Activated gamma-delta T cell treated with Interleukin-2 at 50 U/mL for 16 hours (primary cell): ENCODE results near the gene GPR137.
"Not testable (repeated sequence)": the region's sequence is repeated elsewhere in the genome, so short reads cannot be mapped to it uniquely, and the experiment has no call there.

Source experiments
- DNase-seq: peaks from one replicate; pipeline ENCODE4 v3.0.0-alpha.2; 2020

GPR137 gene

GRCh38 chr11:64284962-64285884 is at the start of gene GPR137:
TSS of gene GPR137 (plus strand) at chr11:64285848. CDS start at chr11:64286525, 677 bp downstream.
- DNase-seq = peak; percentile 91

DNA sequence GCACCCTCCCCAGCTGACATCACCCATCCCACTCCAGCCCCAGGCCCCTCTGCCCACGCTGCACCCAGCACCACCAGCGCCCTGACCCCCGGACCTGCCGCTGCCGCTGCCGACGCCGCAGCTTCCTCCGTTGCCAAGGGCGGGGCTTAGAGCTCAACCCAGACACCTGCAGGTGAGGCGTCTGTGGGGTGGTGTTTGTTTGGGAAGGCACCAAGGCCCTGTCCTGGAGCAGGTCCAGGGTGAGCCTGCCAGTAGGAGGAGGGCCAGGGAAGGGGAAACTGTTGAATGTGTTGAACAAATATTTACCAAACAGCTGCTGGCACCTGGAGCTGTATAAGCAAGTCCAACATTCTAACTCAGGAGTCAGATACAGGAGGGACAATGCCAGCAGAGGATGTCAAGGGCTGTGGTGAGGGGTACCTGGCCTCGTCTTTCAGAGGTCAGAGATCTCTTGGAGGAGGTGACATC is 48.1 kb upstream of the GPR137 start:
- DNase-seq = no peak

DNA sequence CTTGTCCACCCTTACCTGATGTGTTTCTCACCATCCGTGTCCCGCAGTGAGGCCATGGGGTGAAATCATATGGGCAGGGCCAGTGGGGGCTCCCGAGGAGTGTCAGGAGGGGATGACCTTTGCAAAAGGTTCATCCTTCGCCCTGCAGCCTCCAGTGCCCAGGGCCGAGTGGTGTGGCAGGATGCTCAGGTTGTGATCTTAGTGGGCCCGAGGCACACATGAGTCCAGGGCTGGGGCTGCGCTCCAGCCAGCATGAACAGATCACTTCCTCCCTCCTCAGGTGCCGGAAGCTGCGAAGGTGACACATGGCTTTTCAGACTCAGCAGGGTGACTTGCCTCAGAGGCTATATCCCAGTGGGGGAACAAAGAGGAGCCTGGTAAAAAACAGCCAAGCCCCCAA is 47.6 kb upstream of the GPR137 start:
- no peak for DNase-seq

DNA sequence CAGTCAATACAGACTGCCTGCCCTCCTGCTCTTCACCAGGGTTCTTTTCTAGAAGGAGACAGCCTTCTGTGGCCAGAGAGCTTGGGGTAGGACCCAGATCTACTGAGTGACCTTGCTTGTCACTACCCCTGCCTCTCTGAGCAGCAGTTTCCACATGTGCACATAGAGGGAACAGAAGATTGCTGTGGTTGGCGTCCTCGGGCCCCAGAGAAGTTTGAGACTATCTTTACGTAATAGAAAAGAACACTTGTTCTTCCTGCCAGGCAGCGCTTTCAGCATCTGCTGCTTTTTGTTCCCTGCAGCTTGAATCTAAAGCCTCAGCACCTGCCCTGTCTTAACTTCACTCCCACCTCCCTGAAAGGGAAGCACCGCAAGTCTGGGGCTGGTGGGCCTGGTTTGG is 46.6 kb upstream of the GPR137 start:
- DNase-seq = no peak

GRCh38 chr11:64239662-64240434 is 45.8 kb upstream of the GPR137 start:
- no peak for DNase-seq

DNA sequence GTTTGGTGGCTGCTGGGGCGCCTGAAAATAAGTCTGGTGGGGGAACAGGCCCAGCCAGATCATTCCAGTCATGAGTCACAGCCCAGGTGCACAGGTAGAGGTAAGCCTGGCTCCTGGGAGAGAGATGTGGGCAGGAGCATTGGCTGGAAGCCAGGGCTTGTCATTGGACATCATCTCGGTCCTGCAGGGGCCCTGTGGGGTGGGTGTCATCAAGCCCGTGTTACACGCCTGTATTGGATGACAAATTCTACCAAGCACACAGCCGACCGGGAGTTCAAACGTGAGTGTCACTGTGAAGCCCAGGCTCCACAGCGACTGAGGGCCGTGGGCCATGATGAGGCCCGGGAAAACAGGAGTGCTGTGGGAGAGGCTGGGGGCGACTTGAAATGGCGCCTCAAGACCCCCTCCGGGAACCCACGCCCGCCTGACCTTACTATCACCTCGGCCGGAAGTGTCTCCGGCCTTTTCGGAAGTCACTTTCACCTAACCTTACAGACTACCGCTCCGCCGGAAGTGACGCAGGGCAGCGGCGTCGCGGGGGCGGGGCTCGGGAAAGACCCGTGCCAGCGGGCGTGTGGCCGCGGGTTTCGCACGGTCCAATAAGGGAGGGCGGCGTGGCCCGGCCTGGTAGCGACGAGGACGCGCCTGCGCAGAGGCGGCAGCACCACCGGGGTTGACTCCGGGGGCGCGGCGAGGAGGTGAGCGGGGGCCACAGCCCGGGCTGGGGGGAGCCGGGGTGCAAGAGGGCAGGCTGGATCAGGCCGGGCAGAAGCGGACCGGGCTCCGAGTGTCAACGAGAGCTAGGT is 45.0 kb upstream of the GPR137 start, which contains the start of gene FKBP2:
TSS of gene FKBP2 (plus strand) at position 661 of the 806 bp plus-strand sequence. CDS start 1,293 bp downstream, outside the sequence.
- peak; percentile 96 for DNase-seq

GRCh38 chr11:64241241-64241490 is 44.5 kb upstream of the GPR137 start:
- DNase-seq = peak; percentile 100

DNA sequence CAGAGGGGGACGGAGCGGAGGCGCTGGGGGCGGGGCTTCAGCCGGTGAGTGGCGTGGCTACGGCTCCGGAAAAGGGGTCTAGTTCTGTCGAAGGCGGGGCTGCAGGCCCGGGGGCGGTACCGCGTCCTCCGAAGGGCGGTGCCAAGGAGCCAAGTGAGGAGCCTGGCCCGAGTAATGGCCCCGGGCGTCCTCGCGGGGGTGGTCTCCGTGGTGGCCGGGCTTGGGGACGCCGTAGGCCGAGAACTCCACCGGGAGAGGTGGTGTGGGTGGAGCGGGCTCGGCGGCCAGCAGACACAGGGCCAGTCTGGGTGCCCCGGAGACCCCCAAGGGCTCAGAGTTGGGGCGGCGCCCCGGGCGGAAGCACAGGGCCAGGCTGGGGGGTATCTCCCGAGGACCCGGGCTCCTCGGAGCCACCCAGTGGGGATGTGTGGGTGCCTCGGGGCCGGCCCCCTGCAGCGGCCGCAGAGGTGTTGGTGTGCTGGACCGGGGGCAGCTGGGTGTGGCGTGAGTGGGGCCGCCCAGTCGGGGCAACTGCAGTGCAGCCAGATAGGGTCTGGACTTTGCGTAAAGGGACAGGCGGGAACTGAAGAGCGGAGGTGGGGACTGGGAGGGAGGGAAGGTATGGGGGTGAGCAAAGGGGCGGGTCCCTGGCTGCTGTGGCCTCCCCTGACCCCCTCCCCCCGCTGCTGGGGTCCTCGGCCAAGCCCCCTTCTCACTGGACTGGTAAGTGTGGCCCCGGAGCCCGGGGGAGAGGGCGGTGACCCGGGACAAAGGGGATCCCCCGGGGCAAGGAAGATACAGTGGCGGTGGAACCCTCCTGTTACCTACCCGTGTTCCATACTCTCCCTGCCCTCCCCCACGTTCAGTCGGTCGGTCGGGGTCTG is 43.9 kb upstream of the GPR137 start:
- DNase-seq = no peak

- DNase-seq = no peak
These were observed 42.3 kb upstream of the GPR137 start for GRCh38 chr11:64243236-64243854.

GRCh38 chr11:64244107-64244506 is 41.5 kb upstream of the GPR137 start:
- no peak for DNase-seq

DNA sequence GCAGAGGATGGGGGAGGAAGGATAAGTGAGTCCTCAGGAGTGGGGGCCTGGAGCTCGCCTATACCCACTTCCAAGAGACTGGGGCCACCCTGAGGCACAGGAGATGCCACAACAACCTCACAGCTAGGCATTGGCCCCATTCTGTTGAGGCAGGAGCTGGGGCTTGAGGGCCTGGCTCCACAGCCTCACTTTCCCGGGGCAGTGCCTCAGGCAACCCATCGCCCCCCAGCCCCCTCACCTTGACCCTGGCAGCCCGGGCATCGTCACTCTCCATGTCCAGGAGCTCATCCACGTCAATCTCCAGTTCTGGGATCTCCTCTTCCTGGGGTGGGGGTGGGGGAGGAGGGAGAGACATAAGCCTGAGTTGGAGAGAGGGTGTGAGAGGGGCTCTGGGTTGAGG is 40.7 kb upstream of the GPR137 start:
- DNase-seq = no peak

- peak; percentile 73 for DNase-seq
These were observed 40.2 kb upstream of the GPR137 start for GRCh38 chr11:64245401-64245796.

GRCh38 chr11:64245797-64246620 is 39.6 kb upstream of the GPR137 start:
- DNase-seq = peak; percentile 70

DNA sequence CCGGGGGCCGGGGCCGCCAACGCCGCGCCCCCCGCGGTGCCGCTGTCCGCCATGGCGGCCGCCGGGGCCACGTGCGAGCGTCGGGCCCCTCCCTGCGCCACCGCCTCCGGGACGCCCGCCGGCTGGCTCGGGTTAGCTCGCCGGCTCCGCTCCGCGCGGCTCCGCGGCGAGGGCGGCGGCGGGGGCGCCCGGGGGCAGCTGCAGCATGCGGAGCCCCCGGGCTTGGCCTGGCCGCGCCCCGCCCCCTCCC is 39.1 kb upstream of the GPR137 start:
- not testable (repeated sequence) for DNase-seq

DNA sequence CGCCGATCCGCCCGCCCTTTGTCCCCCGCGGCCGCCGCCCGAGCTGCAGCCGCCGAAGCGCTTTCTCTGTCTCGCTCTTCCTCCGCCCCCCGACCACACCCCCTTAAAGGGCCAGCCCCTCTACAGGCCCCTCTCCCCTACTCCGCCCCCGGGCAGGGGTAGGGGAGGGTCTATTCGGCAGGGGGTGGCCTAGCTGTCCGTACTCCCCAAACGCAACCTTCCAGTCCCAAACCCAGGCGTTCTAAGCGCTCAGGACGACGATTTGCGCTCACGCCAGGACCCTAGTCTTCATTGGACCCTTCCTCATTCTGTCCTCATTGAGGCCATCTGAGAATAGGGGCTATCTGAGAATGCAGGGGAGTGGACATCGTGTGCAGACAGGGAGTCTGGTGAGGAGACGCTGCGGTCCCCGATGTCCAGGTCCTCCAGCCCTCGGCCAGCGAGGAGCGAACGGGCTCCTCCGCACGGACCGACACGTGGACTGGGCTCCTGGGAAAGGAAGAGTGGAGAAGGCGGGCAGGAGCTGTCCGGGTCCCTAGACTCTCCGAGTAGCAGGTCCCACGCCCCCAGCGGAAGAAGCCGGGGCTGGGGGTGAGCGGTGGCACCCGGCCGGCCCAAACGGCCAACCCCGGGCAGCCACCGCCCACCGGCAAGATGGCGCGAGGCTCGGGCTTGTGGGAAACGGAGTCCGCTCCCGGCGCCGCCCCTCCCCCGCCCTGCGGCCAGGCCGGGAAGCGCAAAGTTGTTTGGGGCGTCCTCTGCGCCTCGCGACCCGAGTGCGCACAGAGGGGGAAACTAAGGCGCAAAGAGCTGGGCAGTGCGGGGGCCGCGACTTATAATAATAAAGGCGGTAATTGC is 38.5 kb upstream of the GPR137 start, which contains the start of gene PPP1R14B:
TSS of gene PPP1R14B (minus strand) at position 73 of the 858 bp plus-strand sequence. CDS start 270 bp downstream, outside the sequence.
- DNase-seq = peak; percentile 79

DNA sequence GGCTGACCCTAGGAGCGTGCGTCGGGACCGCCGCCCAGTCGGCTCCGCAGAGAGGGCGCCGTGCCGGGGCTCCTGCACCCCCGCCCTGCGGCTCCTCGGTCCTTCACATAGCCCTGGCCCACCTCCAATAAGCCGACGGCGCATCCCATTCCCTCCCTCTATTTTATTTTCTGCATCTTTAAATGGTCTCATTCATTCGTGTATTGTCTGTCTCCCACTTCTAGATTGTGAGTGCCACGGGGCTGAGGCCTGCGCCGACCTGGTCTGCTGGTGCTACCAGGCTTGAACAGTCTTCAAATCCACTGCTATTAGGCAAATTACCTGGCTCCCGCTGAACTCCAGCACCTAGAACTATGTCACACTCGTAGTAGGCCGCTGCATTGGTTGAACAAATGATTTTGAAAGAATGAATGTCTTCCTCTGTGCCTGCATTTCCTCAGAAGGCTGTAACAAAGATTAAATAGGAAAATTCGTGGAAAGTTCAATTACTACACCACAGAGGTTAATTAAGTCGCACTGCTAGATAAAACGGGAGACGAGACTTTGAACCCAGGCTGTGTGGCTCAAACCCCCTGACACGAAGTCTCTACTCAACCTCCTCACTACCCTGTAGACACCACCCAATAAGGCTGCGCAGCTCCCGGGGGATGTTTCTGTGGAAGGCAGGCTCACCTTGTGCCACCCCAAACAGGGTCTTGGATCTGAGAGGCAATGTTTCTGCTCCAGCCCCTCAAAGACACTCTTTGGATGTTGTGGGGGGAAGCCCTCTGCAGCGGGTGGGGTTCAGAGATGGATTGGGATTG is 37.7 kb upstream of the GPR137 start:
- no peak for DNase-seq

DNA sequence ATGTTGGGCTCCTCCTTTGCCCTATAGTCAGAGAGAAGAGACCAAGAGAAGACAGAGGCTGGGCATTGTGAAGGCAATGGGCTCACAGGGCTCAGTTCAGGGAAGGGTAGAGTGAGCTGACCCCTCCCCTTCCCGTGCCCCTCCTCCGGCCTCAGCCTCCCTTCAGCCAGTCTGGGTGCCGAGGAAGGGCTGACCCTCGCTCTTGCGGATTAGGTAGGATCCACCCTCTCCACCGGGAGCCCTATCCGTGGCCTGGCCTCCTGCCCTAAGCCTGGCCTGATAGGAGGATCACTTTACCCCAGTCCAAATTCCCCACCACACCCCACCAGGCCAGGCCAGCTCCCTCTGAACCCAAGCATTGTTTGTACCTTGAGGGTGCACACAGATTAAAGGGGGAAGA is 37.1 kb upstream of the GPR137 start:
- DNase-seq = no peak

GRCh38 chr11:64249038-64249437 is 36.6 kb upstream of the GPR137 start:
- no peak for DNase-seq
